Astrocyte (in vitro differentiated cells and primary cell): Measurements from ENCODE around the gene ZP2.

ENCODE experiments used
- EZH2 ChIP-seq: IDR thresholded peaks from 2 replicates; pipeline ENCODE4 v1.6.1; 2012; ENCODE audit warnings: mild to moderate bottlenecking, low read length, inconsistent platforms; ENCODE audit not compliant: insufficient read depth
- TF ChIP-seq, protein P1 (sequence below): IDR thresholded peaks from 2 replicates; pipeline ENCODE4 v1.5.1; 2011; ENCODE audit warnings: low read depth, mild to moderate bottlenecking, inconsistent platforms, low read length, moderate library complexity; ENCODE audit not compliant: insufficient read depth

DNA sequence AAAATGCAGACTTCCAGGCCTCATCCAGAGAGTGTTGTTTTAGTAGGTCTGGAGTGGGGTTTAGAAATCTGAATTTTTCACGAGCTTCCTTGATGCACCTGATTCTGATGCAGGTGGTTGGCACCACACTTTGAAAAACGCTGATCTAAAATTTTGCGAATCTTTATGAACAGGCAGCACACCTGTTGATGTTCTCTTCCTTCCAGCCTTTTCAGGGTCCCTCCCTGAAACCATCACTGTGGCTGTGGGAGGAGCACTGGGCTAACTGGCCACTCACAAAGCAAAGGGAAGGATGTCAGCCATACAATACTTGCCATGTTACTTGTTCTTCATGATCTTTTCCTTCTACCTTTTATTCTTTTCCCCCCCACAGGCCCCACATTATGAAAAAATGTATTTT lies 38.7 kb downstream of the ZP2 start:
- TF ChIP-seq, protein P1, sequence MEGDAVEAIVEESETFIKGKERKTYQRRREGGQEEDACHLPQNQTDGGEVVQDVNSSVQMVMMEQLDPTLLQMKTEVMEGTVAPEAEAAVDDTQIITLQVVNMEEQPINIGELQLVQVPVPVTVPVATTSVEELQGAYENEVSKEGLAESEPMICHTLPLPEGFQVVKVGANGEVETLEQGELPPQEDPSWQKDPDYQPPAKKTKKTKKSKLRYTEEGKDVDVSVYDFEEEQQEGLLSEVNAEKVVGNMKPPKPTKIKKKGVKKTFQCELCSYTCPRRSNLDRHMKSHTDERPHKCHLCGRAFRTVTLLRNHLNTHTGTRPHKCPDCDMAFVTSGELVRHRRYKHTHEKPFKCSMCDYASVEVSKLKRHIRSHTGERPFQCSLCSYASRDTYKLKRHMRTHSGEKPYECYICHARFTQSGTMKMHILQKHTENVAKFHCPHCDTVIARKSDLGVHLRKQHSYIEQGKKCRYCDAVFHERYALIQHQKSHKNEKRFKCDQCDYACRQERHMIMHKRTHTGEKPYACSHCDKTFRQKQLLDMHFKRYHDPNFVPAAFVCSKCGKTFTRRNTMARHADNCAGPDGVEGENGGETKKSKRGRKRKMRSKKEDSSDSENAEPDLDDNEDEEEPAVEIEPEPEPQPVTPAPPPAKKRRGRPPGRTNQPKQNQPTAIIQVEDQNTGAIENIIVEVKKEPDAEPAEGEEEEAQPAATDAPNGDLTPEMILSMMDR: no peak
- no peak for TF ChIP-seq EZH2
